Peyer's patch (tissue), 4 donors: ENCODE data around the gene PIGR. TPM values are rescaled to one million over a fixed set of nuclear protein-coding genes. Genes with fewer than 3 reads are reported as not detected.

Experiments
- DNase-seq, 3 donors: peaks; one replicate each; pipeline ENCODE4 v3.0.0-alpha.2; 2017 to 2019
- H3K27ac ChIP-seq, 4 donors: fragments of 200-600 bp; sonication (generic); one replicate each; pipeline ENCODE4 v1.5.1; 2016 to 2019
- H3K27me3 ChIP-seq, 2 donors: fragments of 200-600 bp; sonication (generic); one replicate each; pipeline ENCODE4 v1.5.1; 2019
- H3K36me3 ChIP-seq, 3 donors: fragments of 200-600 bp; sonication (generic); one replicate each; pipeline ENCODE4 v1.5.1; 2016 to 2019
- H3K4me1 ChIP-seq, 4 donors: fragments of 200-600 bp; sonication (generic); one replicate each; pipeline ENCODE4 v1.5.1; 2016 to 2019
- H3K4me3 ChIP-seq, 4 donors: fragments of 200-600 bp; sonication (generic); 1 replicate in 3 of 4; 2 replicates in 1 of 4; pipeline ENCODE4 v1.5.1; 2016 to 2019; ENCODE audit warnings: mild to moderate bottlenecking in 1 of 4
- H3K9me3 ChIP-seq, 4 donors: fragments of 200-600 bp; sonication (generic); one replicate each; pipeline ENCODE4 v1.5.1; 2016 to 2019; ENCODE audit warnings: mild to moderate bottlenecking in 1 of 4
- POLR2A ChIP-seq, 2 donors: fragments of 450-650 bp; IDR thresholded peaks; one replicate each; pipeline ENCODE4 v1.5.1; 2017; ENCODE audit warnings: antibody characterized with exemption in 2 of 2, mild to moderate bottlenecking in 2 of 2, moderate library complexity in 2 of 2
- total RNA-seq, 4 donors: library from RNA; depleted of rRNA; stranded (reverse); fragments of >200 nt; gene quantifications; one replicate each; pipeline ENCODE4 v1.1.0, GENCODE V29; 2016
- TF ChIP-seq, protein P1 (sequence below), 6 experiments: fragments of 450-650 bp in 4 of 6; fragments of 200-600 bp in 2 of 6; sonication (generic) in 1 of 6; IDR thresholded peaks; one replicate each; pipeline ENCODE4 v1.5.1; 2017 to 2019; ENCODE audit warnings: antibody characterized with exemption in 6 of 6, mild to moderate bottlenecking in 3 of 6, moderate library complexity in 1 of 6

Gene PIGR
- total RNA-seq, 4 donors from 2014 or later, result 588 to 3,176 (median 2,192) TPM

DNA sequence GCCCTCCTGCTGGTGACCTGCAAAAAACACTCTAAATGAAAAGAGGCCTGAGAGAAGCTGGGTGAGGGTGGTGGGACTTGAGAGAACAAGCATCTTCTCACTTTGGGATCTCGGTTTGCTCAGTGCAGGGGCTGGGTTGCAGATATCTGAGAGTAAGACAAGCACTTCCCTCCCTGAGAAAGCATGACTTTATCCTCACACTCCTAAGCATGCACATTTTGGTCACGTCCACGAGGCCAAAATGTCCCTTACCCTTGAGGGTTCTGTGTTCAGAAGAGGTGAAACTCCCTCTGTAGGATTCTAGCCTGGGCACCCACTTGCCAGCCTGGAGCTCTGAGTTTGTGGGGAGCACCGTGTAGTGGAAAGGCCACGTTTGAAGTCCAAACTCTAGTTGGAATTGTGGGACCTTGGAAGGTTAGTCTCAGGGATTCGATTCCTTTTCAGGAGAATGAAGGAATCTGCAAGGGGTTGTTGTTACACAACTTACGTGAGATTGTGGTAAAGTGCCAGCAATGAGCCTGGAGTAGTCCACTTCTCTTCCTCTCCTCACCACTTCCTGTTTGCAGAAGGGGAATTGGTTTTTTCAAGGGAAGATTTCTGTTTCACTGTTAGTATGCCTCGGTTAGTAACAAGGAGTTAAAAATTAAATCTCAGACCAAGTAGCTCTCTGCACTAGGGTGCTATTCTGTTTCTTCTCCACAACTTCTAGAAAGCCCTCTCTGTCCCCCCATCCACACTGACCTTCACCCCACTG, 21.0 kb upstream of the PIGR start:
- H3K4me1 ChIP-seq, result peaks cover 0 to 59% (median 4%) of the 10 kb centered on the region in 4 donors
- H3K36me3 ChIP-seq, result no peaks in the 10 kb centered on the region
- TF ChIP-seq, protein P1, sequence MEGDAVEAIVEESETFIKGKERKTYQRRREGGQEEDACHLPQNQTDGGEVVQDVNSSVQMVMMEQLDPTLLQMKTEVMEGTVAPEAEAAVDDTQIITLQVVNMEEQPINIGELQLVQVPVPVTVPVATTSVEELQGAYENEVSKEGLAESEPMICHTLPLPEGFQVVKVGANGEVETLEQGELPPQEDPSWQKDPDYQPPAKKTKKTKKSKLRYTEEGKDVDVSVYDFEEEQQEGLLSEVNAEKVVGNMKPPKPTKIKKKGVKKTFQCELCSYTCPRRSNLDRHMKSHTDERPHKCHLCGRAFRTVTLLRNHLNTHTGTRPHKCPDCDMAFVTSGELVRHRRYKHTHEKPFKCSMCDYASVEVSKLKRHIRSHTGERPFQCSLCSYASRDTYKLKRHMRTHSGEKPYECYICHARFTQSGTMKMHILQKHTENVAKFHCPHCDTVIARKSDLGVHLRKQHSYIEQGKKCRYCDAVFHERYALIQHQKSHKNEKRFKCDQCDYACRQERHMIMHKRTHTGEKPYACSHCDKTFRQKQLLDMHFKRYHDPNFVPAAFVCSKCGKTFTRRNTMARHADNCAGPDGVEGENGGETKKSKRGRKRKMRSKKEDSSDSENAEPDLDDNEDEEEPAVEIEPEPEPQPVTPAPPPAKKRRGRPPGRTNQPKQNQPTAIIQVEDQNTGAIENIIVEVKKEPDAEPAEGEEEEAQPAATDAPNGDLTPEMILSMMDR (IDR thresholded peaks at IDR 0.05), result no peak
- no peak for TF ChIP-seq POLR2A (IDR thresholded peaks at IDR 0.05)
- H3K27me3 ChIP-seq, result no peaks in the 10 kb centered on the region
- no peak for DNase-seq
- H3K4me3 ChIP-seq, result no peak overlapping the region
- H3K27ac ChIP-seq, result peak overlapping the region in 1 of 4 donors; percentile 62
- H3K9me3 ChIP-seq, result no peaks in the 10 kb centered on the region

DNA sequence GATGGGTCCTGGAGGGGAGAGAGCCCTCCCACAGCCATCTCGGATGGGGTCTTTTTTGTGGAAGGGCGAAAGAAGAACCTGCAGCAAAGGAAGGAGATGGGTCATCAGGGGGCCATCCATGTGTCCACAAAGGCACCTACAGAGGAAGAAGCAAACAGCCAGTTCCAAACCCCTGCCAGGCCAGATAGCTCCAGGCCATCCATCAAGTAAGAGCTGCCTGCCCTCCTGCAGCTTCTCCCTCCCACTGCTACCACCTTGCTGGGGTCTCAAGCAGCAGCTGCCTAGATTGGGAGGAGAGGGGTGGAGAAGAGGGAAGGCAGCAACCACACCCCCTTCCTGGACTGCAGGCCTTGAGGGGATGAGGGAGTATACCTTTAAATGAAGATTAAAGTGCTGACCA, 19.5 kb upstream of the PIGR start:
- no peak for DNase-seq
- TF ChIP-seq, protein P1 (IDR thresholded peaks at IDR 0.05), result no peak
- TF ChIP-seq POLR2A (IDR thresholded peaks at IDR 0.05), result no peak
- Histone ChIP-seq H3K4me3 (no peak overlapping the region), H3K27me3 (no peaks in the 10 kb centered on the region), H3K27ac (no peak overlapping the region), H3K4me1 (peaks cover 0 to 45% (median 2%) of the 10 kb centered on the region in 4 donors), H3K9me3 (no peaks in the 10 kb centered on the region), H3K36me3 (no peaks in the 10 kb centered on the region)

DNA sequence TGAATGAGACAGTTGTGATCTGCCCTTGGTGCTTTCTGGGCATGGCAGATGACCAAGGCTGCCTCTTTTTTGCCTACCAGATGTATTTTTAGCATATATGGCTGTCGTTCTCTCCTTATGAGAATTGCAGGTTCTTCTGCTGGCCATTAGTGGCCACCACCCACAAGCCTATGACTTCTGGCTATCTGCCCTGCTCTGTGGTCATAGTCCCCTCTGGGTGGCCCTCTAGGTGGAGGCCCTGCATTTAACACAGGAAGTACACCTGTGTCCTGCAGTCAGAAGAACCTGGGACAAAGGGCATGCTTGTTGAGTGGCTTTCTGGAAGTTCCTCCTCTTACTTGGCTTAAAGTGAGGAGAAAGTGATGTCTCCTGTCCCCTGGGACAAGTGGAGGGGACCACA, 17.5 kb upstream of the PIGR start:
- Histone ChIP-seq H3K9me3 (no peaks in the 10 kb centered on the region), H3K27ac (peak overlapping the region in 1 of 4 donors; percentile 64), H3K4me1 (peaks cover 0 to 27% (median 2%) of the 10 kb centered on the region in 4 donors), H3K27me3 (no peaks in the 10 kb centered on the region), H3K4me3 (no peak overlapping the region), H3K36me3 (no peaks in the 10 kb centered on the region)
- DNase-seq, result peak in 1 of 3 donors; percentile 65
- no peak for TF ChIP-seq POLR2A (IDR thresholded peaks at IDR 0.05)
- TF ChIP-seq, protein P1 (IDR thresholded peaks at IDR 0.05), result peak in 1 of 6 experiments; percentile 36

DNA sequence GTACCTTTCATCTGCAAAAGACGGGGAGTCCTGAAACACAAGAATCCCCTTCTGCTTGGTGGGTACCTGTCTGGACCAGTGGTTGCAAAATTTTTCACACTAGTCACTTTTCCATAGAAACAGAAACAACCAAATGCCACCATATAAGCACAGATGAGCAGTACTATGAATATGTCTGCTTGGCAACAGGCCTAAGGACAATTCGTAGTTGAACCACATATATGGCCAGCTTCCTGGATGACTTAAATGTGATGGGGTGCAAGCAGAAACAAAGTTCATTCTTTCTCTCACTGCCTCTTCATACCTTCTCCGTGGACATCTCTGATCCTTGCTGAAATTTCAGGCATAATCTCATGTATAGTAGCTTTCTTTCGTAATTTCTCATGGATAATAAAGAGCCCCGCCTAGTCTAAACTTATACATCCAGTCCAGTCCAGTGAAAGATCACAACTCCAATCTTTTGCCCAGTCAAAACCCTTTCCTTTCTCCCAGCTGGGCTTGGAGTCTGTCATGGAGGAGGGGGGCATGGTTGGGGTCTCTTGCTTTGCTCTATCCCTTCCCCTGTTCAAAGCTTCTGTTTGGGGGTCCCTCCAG, 16.9 kb upstream of the PIGR start:
- Histone ChIP-seq H3K4me1 (peaks cover 0 to 21% (median 2%) of the 10 kb centered on the region in 4 donors), H3K9me3 (no peaks in the 10 kb centered on the region), H3K27me3 (no peaks in the 10 kb centered on the region), H3K27ac (peak overlapping the region in 1 of 4 donors; percentile 64), H3K36me3 (no peaks in the 10 kb centered on the region), H3K4me3 (no peak overlapping the region)
- no peak for DNase-seq
- no peak for TF ChIP-seq POLR2A (IDR thresholded peaks at IDR 0.05)
- TF ChIP-seq, protein P1 (IDR thresholded peaks at IDR 0.05), result no peak

DNA sequence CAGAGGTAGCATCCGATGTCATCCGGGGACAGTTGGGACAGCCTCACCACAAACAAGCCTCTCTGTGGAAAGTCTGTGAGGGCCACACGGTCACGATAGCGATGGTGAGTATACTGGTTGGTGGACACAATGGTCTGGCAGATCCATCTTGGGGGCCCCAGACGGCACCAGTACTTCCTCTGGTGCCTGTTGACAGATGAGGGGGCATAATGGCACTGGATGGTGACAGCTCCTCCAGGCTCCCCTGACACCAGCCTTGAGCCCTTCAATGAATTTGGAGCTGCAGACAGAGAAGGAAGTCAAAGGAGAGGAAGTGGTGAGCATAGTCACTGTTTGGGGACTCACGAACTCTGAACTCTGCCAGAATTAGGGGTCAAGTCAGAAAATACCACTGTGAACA, 16.0 kb upstream of the PIGR start:
- peak overlapping the region in 1 of 4 donors; percentile 64 for H3K27ac ChIP-seq
- no peaks in the 10 kb centered on the region for H3K36me3 ChIP-seq
- no peak for DNase-seq
- H3K4me3 ChIP-seq, result no peak overlapping the region
- H3K4me1 ChIP-seq, result peaks cover 0 to 12% (median under 1%) of the 10 kb centered on the region in 4 donors
- no peaks in the 10 kb centered on the region for H3K9me3 ChIP-seq
- TF ChIP-seq, protein P1 (IDR thresholded peaks at IDR 0.05), result no peak
- no peak for TF ChIP-seq POLR2A (IDR thresholded peaks at IDR 0.05)
- H3K27me3 ChIP-seq, result no peaks in the 10 kb centered on the region
